ENCODE measurements around the gene MEGF6.

The MEGF6 gene

DNA sequence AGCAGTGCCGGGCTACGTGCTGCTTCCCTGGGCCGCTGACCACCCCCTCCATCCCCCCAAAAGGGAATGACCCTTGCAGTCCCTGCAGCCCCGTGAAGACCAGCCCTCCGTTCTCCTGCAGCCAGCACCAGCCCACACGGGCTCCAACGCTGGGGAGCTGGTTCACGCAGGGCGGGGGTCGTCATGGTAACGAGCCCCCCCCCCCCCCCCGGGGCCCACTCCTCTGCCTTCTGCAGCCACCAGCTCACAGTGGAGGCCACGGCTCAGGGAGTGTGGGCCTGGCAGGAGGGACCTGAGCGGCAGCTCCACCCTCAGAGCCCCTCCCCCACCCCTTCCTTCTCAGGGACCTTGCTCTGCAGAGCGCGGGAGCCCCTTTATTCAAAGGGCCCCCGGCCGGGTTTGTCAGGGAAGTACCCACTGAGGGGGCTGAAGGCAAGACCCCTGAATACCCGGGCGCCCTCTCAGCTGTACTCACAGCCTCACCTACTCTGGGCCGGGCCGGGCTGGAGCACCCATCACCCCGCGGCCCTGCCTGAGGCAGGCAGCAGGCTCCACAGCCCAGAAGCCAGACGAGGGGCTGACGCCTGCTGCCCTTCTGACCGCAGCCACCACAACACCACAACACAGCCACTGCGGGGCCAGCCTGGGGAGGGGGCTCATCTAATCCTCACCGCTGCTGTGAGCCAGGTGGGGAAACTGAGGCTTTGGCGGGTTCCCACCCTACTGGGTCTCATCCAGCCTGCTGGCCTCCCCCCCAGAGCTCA is 12.6 kb downstream of the MEGF6 start:
- DNase-seq (ENCODE audit: extremely low read depth, low read depth), result no peak

DNA sequence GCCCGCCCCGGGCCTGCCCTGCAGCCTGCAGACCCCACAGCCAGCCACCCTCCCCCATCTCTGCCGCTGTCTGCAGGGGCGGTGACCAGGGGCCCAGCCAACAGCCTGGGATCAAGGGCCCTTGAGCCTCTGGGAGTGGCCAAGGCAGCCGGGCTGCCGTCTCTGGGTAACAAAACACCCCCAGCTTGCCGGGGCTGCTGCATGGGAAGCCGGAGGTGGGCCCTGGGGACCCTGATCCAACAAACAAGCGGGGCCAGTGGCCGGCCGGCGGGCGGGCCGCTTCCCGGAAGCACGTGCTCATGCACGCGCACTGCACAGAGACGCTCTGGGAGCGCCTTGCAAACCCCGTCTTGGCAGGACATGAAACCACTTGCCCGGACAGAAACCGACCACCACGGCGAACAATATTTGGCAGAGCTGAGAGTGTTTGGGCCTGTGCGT is 13.2 kb downstream of the MEGF6 start:
- no peak for DNase-seq (ENCODE audit: extremely low read depth, low read depth)
- TF ChIP-seq, protein P1, sequence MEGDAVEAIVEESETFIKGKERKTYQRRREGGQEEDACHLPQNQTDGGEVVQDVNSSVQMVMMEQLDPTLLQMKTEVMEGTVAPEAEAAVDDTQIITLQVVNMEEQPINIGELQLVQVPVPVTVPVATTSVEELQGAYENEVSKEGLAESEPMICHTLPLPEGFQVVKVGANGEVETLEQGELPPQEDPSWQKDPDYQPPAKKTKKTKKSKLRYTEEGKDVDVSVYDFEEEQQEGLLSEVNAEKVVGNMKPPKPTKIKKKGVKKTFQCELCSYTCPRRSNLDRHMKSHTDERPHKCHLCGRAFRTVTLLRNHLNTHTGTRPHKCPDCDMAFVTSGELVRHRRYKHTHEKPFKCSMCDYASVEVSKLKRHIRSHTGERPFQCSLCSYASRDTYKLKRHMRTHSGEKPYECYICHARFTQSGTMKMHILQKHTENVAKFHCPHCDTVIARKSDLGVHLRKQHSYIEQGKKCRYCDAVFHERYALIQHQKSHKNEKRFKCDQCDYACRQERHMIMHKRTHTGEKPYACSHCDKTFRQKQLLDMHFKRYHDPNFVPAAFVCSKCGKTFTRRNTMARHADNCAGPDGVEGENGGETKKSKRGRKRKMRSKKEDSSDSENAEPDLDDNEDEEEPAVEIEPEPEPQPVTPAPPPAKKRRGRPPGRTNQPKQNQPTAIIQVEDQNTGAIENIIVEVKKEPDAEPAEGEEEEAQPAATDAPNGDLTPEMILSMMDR (IDR thresholded peaks at IDR 0.05; ENCODE audit: low read depth, low read length), result no peak

More for the DNA sequence above, 12.6 kb downstream of the MEGF6 start:
- TF ChIP-seq, protein P1 (IDR thresholded peaks at IDR 0.05; ENCODE audit: low read depth, low read length), result no peak

DNA sequence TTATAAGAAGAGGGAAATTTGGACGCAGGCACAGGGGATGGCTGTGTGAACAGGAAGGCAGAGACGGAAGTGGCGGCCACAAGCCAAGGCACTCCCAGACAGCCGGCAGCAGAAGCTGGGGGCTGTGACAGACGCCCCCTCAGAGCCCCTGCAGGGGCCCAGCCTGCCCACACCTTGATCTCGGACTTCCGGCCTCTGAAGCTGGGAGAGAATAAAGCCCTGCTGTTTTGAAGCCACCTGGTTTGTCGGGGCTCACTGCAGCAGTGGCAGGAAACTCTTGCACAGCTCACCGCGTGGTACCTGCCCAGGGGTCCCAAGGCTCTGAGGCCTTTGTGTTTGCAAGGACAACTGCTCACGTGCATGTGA is 13.7 kb downstream of the MEGF6 start:
- no peak for DNase-seq (ENCODE audit: extremely low read depth, low read depth)
- TF ChIP-seq, protein P1 (IDR thresholded peaks at IDR 0.05; ENCODE audit: low read depth, low read length), result no peak

DNA sequence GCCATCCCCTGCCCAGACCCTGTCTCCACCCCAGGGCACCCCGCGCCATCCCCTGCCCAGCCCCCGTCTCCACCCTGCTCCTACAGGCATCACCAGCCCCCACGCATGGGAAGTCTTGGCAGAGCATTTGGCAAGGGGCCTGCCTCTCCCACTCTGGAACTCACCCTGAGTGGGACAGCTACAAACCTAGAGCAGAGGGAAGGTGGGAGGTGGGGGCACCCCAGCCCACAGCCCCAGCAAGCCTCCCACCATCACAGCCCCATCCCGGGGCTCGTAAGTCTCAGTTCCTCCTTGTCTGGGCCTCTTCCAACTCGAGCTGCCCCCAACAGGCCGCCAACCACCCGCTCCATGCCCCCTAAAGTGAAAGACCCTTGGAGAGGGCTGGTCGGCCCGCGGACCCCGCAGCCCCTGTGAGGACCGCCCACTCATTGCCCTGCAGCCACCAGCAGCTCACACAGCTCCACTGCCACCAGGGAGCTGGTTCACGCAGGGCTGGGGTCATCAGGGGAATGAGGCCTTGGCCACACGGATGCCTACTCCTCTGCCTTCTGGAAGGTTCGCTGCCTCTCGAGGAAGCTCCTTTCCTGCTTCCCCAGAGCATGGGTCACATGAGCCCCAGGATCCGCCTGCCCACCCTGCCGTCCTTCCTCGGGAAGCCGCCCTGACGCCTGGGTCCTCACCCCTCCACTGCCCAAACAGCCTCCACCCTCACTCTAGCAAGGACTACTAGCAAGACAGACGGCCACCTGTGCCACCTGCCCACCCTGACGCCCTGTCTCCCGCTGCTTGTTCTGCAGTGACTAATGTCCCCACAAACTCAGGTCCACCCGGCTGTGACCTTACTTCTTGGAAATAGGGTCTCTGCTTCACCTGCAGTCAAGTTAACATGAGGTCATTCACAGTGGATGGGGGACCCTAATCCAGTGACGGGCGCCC is 14.4 kb downstream of the MEGF6 start:
- TF ChIP-seq, protein P1 (IDR thresholded peaks at IDR 0.05; ENCODE audit: low read depth, low read length), result no peak
- no peak for DNase-seq (ENCODE audit: extremely low read depth, low read depth)

DNA sequence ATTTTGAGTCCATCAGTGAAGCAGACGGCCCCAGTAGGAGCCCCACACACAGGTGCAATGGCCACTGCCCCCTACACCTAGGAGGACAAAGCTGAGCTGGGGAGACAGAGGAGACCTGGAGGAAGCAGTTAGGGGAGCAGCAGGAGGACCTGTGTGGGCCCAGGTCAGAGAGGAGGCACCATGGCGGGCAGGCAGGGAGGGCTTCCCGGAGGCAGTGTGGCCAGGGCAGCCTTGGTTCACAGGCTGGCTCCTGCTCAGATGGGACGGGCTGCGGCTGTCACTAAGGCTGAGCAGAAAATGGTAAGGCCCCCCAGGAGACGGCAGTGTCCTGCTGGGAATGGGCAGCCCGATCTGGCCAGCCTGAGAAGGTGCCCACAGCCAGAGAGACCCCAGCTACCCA is 15.4 kb downstream of the MEGF6 start:
- no peak for DNase-seq (ENCODE audit: extremely low read depth, low read depth)
- TF ChIP-seq, protein P1 (IDR thresholded peaks at IDR 0.05; ENCODE audit: low read depth, low read length), result no peak

DNA sequence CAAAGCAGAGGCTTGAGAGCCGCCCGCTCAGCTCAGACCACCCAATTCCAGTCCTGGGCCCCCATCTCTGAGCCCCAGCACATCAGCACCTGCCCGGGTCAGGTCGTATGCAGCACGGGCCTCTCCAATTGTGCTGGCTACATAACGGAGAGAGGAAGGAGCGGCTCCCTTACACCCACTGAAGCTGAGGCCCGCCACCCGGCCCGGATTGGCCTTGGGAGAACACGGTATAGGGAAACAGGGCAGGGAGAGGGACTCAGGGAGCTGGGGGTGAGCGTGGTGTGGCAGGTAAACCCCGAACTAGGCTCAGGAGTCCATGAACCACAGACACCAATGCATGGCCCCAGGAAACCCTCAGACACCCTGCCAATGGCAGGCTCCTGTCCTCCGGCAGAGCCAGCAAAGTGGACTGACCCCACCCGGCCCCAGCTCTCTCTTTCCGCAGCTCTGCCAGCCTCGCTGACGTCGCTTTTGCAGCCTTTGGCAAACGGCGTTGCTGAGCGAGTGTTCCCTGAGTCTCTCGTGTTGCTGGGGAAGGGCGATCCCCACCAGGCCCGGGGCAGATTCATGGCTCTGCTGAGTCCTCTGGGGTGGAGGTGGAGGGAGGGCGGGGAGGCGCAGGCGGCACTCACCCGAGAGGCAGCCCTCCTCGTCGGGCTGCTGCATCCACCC is 16.5 kb downstream of the MEGF6 start:
- TF ChIP-seq, protein P1 (IDR thresholded peaks at IDR 0.05; ENCODE audit: low read depth, low read length), result no peak
- DNase-seq (ENCODE audit: extremely low read depth, low read depth), result no peak
